ENCODE data around the gene EPS15.

DNA sequence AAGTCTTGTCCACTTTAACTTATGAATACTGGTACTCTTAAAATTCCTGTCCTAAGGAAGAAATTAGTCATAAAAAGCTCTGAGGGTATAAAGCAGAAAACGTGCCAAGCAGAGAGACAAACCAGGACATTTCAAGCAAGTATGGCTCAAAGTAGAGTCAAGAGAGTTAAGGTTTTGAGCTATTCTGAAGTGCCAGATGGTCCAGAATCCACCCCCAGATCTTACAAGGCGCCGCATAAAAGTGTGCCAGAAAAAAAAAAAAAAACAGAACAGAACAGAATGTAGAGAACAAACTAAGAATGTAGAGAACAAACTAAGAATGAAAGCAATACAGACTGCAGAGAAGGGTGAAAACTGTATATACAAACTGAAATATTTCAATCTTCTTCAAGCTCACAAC, 12.5 kb downstream of the EPS15 start:
- TF ChIP-seq, protein P1, sequence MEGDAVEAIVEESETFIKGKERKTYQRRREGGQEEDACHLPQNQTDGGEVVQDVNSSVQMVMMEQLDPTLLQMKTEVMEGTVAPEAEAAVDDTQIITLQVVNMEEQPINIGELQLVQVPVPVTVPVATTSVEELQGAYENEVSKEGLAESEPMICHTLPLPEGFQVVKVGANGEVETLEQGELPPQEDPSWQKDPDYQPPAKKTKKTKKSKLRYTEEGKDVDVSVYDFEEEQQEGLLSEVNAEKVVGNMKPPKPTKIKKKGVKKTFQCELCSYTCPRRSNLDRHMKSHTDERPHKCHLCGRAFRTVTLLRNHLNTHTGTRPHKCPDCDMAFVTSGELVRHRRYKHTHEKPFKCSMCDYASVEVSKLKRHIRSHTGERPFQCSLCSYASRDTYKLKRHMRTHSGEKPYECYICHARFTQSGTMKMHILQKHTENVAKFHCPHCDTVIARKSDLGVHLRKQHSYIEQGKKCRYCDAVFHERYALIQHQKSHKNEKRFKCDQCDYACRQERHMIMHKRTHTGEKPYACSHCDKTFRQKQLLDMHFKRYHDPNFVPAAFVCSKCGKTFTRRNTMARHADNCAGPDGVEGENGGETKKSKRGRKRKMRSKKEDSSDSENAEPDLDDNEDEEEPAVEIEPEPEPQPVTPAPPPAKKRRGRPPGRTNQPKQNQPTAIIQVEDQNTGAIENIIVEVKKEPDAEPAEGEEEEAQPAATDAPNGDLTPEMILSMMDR (conservative IDR thresholded peaks at IDR 0.05 in 1 of 2, IDR thresholded peaks at IDR 0.05 in 1 of 2; ENCODE audit: extremely low read depth in 1 of 2, insufficient read depth in 1 of 2, low read depth in 1 of 2, low read length in 2 of 2), result no peak
- no peak for TF ChIP-seq EZH2 (IDR thresholded peaks at IDR 0.05; ENCODE audit: borderline replicate concordance, low read length)

Data from mammary epithelial cell (primary cell).